Frontal cortex (tissue), 4 donors: Measurements from ENCODE around the gene MORN1. TPM values are rescaled to one million over a fixed set of nuclear protein-coding genes. Genes with fewer than 3 reads are reported as not detected.

ENCODE experiments used
- DNase-seq, 2 donors: peaks; one replicate each; pipeline ENCODE4 v3.0.0; 2012; ENCODE audit warnings: low spot score in 2 of 2
- FAIRE-seq: peaks from 2 replicates; lab custom pipeline; 2012; peaks lifted over from hg19 to GRCh38; lab: Jason Lieb, UNC
- total RNA-seq: library from RNA; depleted of rRNA; stranded (reverse); fragments of >200 nt; gene quantifications from one replicate; pipeline ENCODE4 v1.2.3, GENCODE V29; 2014
- donor health status: control.
- donor health status: control.
- donor health status: control.

MORN1 gene
- total RNA-seq, 1 donor from 2014 or later, result 11.0 TPM

GRCh38 chr1:2389644-2390043 lies 1.7 kb downstream of the MORN1 start:
- no peak for FAIRE-seq
- DNase-seq, result no peak

DNA sequence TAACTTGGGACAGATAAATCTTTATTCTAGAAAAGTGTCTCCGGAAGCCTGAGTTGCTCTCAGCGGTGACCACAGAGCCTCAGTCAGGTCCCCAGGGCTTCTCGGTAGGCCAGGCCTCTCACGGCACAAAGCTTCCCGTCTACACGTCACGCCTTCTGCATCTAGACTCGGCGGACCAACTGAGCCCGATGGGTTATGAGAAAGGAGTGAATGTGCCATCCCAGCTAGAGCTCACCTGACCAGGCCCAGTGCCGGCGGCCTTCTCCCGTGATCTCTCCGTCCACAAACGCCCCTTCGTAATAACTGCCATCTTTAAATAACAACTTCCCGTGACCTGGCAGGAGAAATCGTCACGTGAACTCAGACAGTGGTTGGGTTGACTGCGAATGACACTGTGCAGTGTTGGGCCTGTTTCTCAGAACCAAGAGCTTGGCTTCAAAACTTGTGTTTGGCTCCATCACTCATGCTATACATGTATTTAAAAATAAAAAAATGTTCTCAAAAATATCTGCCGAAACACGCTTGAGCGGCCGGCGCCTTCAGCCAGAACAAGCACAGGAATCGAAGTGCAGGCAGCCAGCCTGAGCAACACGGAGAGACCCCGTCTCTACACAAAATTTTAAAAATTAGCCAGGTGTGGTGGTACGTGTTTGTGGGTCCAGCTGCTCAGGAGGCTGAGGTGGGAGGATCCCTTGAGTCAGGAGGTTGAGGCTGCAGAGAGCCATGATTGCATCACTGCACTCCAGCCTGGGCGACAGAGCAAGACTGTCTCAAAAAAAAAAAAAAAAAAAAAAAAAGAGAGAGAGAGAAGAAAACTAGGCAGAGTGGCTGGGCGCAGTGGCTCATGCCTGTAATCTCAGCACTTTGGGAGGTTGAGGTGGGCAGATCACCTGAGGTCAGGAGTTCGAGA lies 3.1 kb downstream of the MORN1 start:
- DNase-seq (no peak), FAIRE-seq (no peak)

GRCh38 chr1:2386636-2387611 lies 4.4 kb downstream of the MORN1 start:
- DNase-seq, result no peak
- no peak for FAIRE-seq

- no peak for DNase-seq
Observed at GRCh38 chr1:2385606-2386280, 5.6 kb downstream of the MORN1 start.

GRCh38 chr1:2384941-2385481 lies 6.3 kb downstream of the MORN1 start:
- peak in 1 of 2 donors; percentile 63 for DNase-seq
- FAIRE-seq, result no peak

More at GRCh38 chr1:2385606-2386280, 5.6 kb downstream of the MORN1 start:
- FAIRE-seq, result no peak

DNA sequence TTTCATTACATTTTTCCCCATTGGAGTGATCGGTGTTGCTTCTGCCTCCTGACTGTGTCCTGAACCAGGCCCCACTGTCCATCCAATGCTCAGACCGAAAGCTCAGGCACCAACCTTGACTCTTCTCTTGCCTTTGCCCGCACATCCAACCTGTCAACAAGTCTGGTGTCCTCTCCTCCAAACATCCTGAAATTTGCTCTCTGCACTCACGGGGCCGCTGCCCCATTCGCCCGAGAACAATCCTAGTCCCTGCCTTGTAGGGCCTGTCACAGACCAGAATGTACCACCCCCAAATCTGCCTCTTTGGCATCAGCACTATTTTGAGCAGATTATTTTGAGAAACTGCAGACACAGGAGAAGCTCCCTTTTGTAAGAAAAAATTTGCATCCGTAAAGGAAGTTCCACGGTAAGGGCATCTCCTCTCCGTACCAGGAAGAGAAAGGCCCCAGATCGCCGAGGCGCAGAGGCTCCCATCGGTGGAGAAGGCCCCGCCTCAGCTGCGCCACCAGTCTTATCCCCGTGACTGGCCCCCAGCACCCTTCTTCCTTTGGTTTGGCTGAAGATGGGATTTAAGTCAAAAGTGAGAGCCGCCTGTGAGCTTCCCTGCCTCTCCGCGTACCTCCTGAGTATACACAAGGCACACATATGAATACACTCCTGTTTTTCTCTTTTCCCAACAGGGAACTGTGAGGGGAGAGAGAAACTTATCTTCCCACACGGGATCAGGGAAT lies 7.1 kb downstream of the MORN1 start:
- no peak for FAIRE-seq
- no peak for DNase-seq

DNA sequence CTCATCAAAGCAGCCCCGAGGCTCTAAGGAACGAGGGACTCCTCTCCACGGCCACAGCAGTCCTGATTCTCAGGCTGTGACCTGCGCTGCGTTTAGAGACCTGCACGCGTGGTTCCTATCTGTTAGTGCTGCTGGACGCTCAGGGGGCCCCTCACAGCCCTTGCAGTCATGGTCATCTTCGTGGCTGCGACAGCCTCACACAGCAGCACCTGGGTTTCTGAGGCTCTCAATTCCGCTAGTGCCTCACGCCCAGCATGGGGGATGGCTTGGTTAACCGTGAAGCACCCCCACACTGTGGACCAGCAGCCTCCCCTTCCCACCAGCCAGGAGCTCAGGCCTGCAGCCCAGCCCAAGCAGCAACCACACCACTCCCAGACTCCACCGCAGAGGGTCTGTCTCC lies 7.8 kb downstream of the MORN1 start:
- FAIRE-seq, result no peak
- DNase-seq, result no peak

GRCh38 chr1:2382621-2383361 lies 8.6 kb downstream of the MORN1 start:
- FAIRE-seq (no peak), DNase-seq (no peak)

- FAIRE-seq, result no peak
- peak; percentile 89 to 97 for DNase-seq
Observed at GRCh38 chr1:2381741-2382620, 9.4 kb downstream of the MORN1 start.

- DNase-seq, result no peak
- FAIRE-seq, result no peak
Observed at GRCh38 chr1:2380816-2381591, 10.3 kb downstream of the MORN1 start.

- no peak for DNase-seq
- no peak for FAIRE-seq
Observed at GRCh38 chr1:2379733-2380404, 11.5 kb downstream of the MORN1 start.

GRCh38 chr1:2378956-2379732 lies 12.2 kb downstream of the MORN1 start:
- FAIRE-seq (no peak), DNase-seq (no peak)

DNA sequence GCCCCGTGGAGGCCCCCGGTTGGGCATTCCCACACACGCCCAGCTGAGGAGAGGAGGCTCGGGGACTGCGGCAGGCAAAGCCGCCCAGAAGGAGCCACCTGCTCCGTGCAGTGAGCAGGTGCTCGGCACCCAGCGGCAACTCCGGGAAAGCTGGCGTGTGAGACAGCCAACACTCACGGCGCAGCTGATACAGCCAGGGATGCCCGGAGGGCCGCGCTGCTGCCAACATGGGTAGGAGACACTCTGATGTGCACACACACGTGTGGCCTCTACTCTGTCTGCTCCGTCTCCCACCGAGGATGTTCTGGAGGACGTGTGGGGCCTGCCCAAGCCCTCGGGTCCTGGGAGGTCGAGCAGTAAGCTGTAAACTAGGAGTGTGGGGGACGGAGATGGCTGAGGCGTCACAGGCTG lies 12.9 kb downstream of the MORN1 start:
- DNase-seq (no peak), FAIRE-seq (no peak)

GRCh38 chr1:2377751-2378440 lies 13.5 kb downstream of the MORN1 start:
- DNase-seq, result no peak

More at GRCh38 chr1:2377751-2378440, 13.5 kb downstream of the MORN1 start:
- FAIRE-seq, result no peak
